Liver (tissue), 9 donors: ENCODE data around the gene CABLES1. TPM values are rescaled to one million over a fixed set of nuclear protein-coding genes. Genes with fewer than 3 reads are reported as not detected.

Experiments
- DNase-seq: peaks from one replicate; pipeline ENCODE4 v3.0.0-alpha.2; 2017; ENCODE audit warnings: low spot score
- H3K27ac ChIP-seq, 2 donors: one replicate each; pipeline ENCODE4 v1.7.0; 2013; ENCODE audit warnings: inconsistent platforms in 2 of 2, low read length in 2 of 2, control low read depth in 1 of 2, low read depth in 1 of 2, mild to moderate bottlenecking in 1 of 2
- H3K27me3 ChIP-seq, 4 donors: one replicate each; pipeline versions ENCODE4 v1.6.1 to v1.7.0; 2013; ENCODE audit warnings: low read length in 3 of 4, inconsistent platforms in 1 of 4, mild to moderate bottlenecking in 1 of 4, moderate library complexity in 1 of 4; ENCODE audit not compliant: control insufficient read depth in 4 of 4, insufficient read depth in 4 of 4
- H3K36me3 ChIP-seq, 4 donors: one replicate each; pipeline versions ENCODE4 v1.6.1 to v1.7.0; 2013; ENCODE audit warnings: low read length in 3 of 4, mild to moderate bottlenecking in 3 of 4, low read depth in 1 of 4, moderate library complexity in 1 of 4; ENCODE audit not compliant: control insufficient read depth in 4 of 4, insufficient read depth in 3 of 4
- H3K4me1 ChIP-seq, 4 donors: one replicate each; pipeline versions ENCODE4 v1.6.1 to v1.7.0; 2013; ENCODE audit warnings: low read length in 3 of 4, mild to moderate bottlenecking in 3 of 4, moderate library complexity in 1 of 4; ENCODE audit not compliant: control insufficient read depth in 4 of 4, insufficient read depth in 4 of 4
- H3K4me3 ChIP-seq, 3 donors: one replicate each; pipeline versions ENCODE4 v1.6.1 to v1.7.0; 2013; ENCODE audit warnings: low read length in 3 of 3, control low read depth in 1 of 3, low read depth in 1 of 3, mild to moderate bottlenecking in 1 of 3
- H3K9ac ChIP-seq, 2 donors: one replicate each; pipeline ENCODE4 v1.7.0; 2013; ENCODE audit warnings: low read length in 2 of 2, mild to moderate bottlenecking in 2 of 2, moderate library complexity in 2 of 2, control low read depth in 1 of 2, low read depth in 1 of 2
- H3K9me3 ChIP-seq, 4 donors: one replicate each; pipeline versions ENCODE4 v1.6.1 to v1.7.0; 2013; ENCODE audit warnings: low read length in 3 of 4; ENCODE audit not compliant: control insufficient read depth in 4 of 4
- FOXA1 ChIP-seq: IDR thresholded peaks from 2 replicates; pipeline ENCODE4 v1.6.1; 2016; ENCODE audit warnings: antibody characterized with exemption
- FOXA2 ChIP-seq: IDR thresholded peaks from 2 replicates; pipeline ENCODE4 v1.6.1; 2016; ENCODE audit warnings: antibody characterized with exemption
- GABPA ChIP-seq, 2 donors: IDR thresholded peaks in 1 of 2; conservative IDR thresholded peaks in 1 of 2; 2 replicates each; pipeline ENCODE4 v1.6.1; 2016; ENCODE audit warnings: antibody characterized with exemption in 2 of 2, mild to moderate bottlenecking in 1 of 2, moderate library complexity in 1 of 2
- HNF4A ChIP-seq, 2 donors: conservative IDR thresholded peaks; 2 replicates each; pipeline ENCODE4 v1.6.1; 2016; ENCODE audit warnings: antibody characterized with exemption in 2 of 2, mild to moderate bottlenecking in 2 of 2
- HNF4G ChIP-seq: IDR thresholded peaks from 2 replicates; pipeline ENCODE4 v1.6.1; 2016; ENCODE audit warnings: antibody characterized with exemption
- JUND ChIP-seq, 2 donors: IDR thresholded peaks; 2 replicates each; pipeline ENCODE4 v1.6.1; 2016; ENCODE audit warnings: antibody characterized with exemption in 2 of 2
- NR2F2 ChIP-seq: IDR thresholded peaks from 2 replicates; pipeline ENCODE4 v1.6.1; 2016; ENCODE audit warnings: antibody characterized with exemption
- RAD21 ChIP-seq, 2 donors: IDR thresholded peaks; 2 replicates each; pipeline ENCODE4 v1.6.1; 2016; ENCODE audit warnings: antibody characterized with exemption in 2 of 2, mild to moderate bottlenecking in 2 of 2
- RXRA ChIP-seq, 2 donors: IDR thresholded peaks; 2 replicates each; pipeline ENCODE4 v1.6.1; 2017 to 2018; ENCODE audit warnings: antibody characterized with exemption in 2 of 2, mild to moderate bottlenecking in 1 of 2
- SP1 ChIP-seq: IDR thresholded peaks from 2 replicates; pipeline ENCODE4 v1.6.1; 2018; ENCODE audit warnings: antibody characterized with exemption, mild to moderate bottlenecking
- TAF1 ChIP-seq: conservative IDR thresholded peaks from 2 replicates; pipeline ENCODE4 v1.6.1; 2016; ENCODE audit warnings: antibody characterized with exemption, mild to moderate bottlenecking
- YY1 ChIP-seq: IDR thresholded peaks from 2 replicates; pipeline ENCODE4 v1.6.1; 2016; ENCODE audit warnings: antibody characterized with exemption, mild to moderate bottlenecking
- WGBS: extraction: QIAGEN DNeasy Blood & Tissue Kit; methylation state at CpG from one replicate; pipeline ENCODE4 v1.1.7; 2013; 5-methylcytosine and 5-hydroxymethylcytosine counted together
- polyA plus RNA-seq, 2 donors: library from polyadenylated mRNA; stranded (reverse) in 1 of 2; unstranded in 1 of 2; fragments of 200-250 nt in 1 of 2; fragments of >200 nt in 1 of 2; fragmentation: Nextera tagmentation in 1 of 2; extraction: Ambion mirVana in 1 of 2; gene quantifications; one replicate each; pipeline versions ENCODE4 v1.2.1 to v1.2.3, GENCODE V29; 2013 to 2015
- total RNA-seq, 2 donors: library from RNA; depleted of rRNA; stranded (reverse); fragments of >200 nt; gene quantifications; one replicate each; pipeline ENCODE4 v1.2.3, GENCODE V29; 2014
- TF ChIP-seq, protein P1 (sequence below): IDR thresholded peaks from 2 replicates; pipeline ENCODE4 v1.6.1; 2016; ENCODE audit warnings: antibody characterized with exemption
- TF ChIP-seq, protein P2 (sequence below): fragments of 150-350 bp; IDR thresholded peaks from 2 replicates; pipeline ENCODE4 v1.5.1; 2017; ENCODE audit warnings: improper control_type of control experiment, low read depth, low read length; ENCODE audit not compliant: missing input control
- TF ChIP-seq, protein P3 (sequence below): IDR thresholded peaks from 2 replicates; pipeline ENCODE4 v1.6.1; 2016; ENCODE audit warnings: antibody characterized with exemption
- TF ChIP-seq, protein P4 (sequence below): IDR thresholded peaks from 2 replicates; pipeline ENCODE4 v1.6.1; 2016; ENCODE audit warnings: antibody characterized with exemption
- TF ChIP-seq, protein P5 (sequence below): IDR thresholded peaks from 2 replicates; pipeline ENCODE4 v1.6.1; 2016; ENCODE audit warnings: antibody characterized with exemption, mild to moderate bottlenecking
- donor health status: healthy.
- donor health status: healthy.
- donor health status: healthy.
- donor health status: healthy.
- donor health status: healthy.

The CABLES1 gene
- total and polyA plus RNA-seq, 4 donors, result 3.3 to 8.9 (median 4.5) TPM

DNA sequence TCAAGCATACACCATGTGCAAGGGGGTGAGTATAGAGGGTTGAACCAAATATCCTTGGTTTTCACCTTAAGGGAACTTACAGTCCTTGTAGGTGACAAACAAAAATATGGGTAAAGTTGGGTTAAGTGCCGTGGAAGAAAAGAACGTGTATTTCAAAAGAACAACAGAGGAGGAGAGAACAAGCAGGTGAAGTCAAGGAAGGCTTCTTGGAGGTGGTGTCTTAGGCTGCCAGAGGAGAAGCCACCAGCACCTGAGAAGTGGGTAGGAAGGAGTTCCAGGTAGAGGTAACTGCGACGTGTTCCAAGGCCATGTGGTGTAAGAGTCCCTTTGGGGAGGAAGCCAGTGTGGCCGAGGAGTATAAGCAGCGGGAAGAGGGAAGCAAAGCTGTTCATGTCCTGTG, 27.2 kb downstream of the CABLES1 start:
- Histone ChIP-seq H3K36me3 (no peaks in the 10 kb centered on the region), H3K9ac (no peak overlapping the region), H3K27ac (no peak overlapping the region), H3K27me3 (no peaks in the 10 kb centered on the region), H3K9me3 (no peaks in the 10 kb centered on the region), H3K4me3 (no peak overlapping the region), H3K4me1 (peaks cover 3 to 23% (median 12%) of the 10 kb centered on the region in 4 donors)
- no peak for TF ChIP-seq TAF1
- TF ChIP-seq, protein P1, sequence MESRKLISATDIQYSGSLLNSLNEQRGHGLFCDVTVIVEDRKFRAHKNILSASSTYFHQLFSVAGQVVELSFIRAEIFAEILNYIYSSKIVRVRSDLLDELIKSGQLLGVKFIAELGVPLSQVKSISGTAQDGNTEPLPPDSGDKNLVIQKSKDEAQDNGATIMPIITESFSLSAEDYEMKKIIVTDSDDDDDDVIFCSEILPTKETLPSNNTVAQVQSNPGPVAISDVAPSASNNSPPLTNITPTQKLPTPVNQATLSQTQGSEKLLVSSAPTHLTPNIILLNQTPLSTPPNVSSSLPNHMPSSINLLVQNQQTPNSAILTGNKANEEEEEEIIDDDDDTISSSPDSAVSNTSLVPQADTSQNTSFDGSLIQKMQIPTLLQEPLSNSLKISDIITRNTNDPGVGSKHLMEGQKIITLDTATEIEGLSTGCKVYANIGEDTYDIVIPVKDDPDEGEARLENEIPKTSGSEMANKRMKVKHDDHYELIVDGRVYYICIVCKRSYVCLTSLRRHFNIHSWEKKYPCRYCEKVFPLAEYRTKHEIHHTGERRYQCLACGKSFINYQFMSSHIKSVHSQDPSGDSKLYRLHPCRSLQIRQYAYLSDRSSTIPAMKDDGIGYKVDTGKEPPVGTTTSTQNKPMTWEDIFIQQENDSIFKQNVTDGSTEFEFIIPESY, result no peak
- TF ChIP-seq, protein P2, sequence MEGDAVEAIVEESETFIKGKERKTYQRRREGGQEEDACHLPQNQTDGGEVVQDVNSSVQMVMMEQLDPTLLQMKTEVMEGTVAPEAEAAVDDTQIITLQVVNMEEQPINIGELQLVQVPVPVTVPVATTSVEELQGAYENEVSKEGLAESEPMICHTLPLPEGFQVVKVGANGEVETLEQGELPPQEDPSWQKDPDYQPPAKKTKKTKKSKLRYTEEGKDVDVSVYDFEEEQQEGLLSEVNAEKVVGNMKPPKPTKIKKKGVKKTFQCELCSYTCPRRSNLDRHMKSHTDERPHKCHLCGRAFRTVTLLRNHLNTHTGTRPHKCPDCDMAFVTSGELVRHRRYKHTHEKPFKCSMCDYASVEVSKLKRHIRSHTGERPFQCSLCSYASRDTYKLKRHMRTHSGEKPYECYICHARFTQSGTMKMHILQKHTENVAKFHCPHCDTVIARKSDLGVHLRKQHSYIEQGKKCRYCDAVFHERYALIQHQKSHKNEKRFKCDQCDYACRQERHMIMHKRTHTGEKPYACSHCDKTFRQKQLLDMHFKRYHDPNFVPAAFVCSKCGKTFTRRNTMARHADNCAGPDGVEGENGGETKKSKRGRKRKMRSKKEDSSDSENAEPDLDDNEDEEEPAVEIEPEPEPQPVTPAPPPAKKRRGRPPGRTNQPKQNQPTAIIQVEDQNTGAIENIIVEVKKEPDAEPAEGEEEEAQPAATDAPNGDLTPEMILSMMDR, result no peak
- TF ChIP-seq, protein P3, sequence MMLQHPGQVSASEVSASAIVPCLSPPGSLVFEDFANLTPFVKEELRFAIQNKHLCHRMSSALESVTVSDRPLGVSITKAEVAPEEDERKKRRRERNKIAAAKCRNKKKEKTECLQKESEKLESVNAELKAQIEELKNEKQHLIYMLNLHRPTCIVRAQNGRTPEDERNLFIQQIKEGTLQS, result no peak
- TF ChIP-seq HNF4G, result no peak
- TF ChIP-seq JUND (IDR thresholded peaks at IDR 0.05), result no peak
- TF ChIP-seq YY1, result no peak
- WGBS, result 88% methylated on average over 6 of the region's 6 CpGs
- no peak for DNase-seq

DNA sequence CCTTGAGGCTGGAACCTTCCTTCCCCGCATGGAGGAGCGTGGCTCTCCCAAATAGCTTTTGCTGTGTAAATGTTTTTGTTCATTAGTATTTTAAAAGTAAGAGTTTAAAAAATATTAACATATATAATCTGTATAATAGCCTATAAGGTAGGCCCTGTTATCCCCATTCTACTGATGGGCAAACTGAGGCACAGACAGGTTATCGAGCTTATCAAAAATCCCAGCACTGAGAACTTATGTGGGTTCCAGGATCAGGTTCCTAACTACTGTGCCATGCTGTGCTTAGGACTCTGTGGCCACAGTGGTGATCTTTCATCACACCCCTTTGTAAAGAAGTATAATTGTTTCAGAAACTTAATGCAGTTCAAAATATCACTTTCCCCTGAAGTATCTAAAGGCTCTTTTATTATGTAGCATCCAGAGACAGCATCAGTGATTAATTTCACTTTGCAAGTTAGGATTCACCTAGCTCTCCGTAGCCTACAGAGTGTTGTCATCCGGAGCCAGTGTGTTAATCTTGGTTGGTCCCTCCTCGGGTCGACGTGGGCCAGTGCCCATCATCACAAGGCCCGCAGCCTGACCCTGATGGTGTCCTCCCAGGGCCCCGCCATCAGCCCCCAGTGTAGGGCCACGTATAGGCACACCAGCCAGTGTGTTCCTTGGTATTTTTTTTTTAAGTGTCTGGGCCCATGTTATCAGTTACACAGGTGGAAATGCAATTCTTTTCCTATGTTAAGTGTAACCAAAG, 28.7 kb downstream of the CABLES1 start:
- H3K27me3 ChIP-seq, result no peaks in the 10 kb centered on the region
- 89% methylated on average over 11 of the region's 11 CpGs for WGBS
- no peak for TF ChIP-seq RAD21 (IDR thresholded peaks at IDR 0.05)
- TF ChIP-seq, protein P1, result no peak
- no peak for TF ChIP-seq FOXA2
- TF ChIP-seq, protein P3, result no peak
- no peak for TF ChIP-seq HNF4A (conservative IDR thresholded peaks at IDR 0.05)
- no peak for TF ChIP-seq HNF4G
- no peak for TF ChIP-seq JUND (IDR thresholded peaks at IDR 0.05)
- TF ChIP-seq, protein P4, sequence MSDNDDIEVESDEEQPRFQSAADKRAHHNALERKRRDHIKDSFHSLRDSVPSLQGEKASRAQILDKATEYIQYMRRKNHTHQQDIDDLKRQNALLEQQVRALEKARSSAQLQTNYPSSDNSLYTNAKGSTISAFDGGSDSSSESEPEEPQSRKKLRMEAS, result no peak
- TF ChIP-seq NR2F2, result no peak
- TF ChIP-seq YY1, result no peak
- TF ChIP-seq RXRA (IDR thresholded peaks at IDR 0.05), result no peak
- TF ChIP-seq, protein P5, sequence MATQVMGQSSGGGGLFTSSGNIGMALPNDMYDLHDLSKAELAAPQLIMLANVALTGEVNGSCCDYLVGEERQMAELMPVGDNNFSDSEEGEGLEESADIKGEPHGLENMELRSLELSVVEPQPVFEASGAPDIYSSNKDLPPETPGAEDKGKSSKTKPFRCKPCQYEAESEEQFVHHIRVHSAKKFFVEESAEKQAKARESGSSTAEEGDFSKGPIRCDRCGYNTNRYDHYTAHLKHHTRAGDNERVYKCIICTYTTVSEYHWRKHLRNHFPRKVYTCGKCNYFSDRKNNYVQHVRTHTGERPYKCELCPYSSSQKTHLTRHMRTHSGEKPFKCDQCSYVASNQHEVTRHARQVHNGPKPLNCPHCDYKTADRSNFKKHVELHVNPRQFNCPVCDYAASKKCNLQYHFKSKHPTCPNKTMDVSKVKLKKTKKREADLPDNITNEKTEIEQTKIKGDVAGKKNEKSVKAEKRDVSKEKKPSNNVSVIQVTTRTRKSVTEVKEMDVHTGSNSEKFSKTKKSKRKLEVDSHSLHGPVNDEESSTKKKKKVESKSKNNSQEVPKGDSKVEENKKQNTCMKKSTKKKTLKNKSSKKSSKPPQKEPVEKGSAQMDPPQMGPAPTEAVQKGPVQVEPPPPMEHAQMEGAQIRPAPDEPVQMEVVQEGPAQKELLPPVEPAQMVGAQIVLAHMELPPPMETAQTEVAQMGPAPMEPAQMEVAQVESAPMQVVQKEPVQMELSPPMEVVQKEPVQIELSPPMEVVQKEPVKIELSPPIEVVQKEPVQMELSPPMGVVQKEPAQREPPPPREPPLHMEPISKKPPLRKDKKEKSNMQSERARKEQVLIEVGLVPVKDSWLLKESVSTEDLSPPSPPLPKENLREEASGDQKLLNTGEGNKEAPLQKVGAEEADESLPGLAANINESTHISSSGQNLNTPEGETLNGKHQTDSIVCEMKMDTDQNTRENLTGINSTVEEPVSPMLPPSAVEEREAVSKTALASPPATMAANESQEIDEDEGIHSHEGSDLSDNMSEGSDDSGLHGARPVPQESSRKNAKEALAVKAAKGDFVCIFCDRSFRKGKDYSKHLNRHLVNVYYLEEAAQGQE, result no peak
- TF ChIP-seq GABPA (IDR thresholded peaks at IDR 0.05 in 1 of 2, conservative IDR thresholded peaks at IDR 0.05 in 1 of 2), result no peak
- TF ChIP-seq FOXA1, result no peak
- no peak for TF ChIP-seq TAF1
- TF ChIP-seq, protein P2, result no peak
- no peak for TF ChIP-seq SP1
- no peak for DNase-seq
- H3K27ac ChIP-seq, result no peak overlapping the region
- H3K9ac ChIP-seq, result no peak overlapping the region
- no peaks in the 10 kb centered on the region for H3K36me3 ChIP-seq
- H3K4me1 ChIP-seq, result peaks cover 1 to 13% (median 7%) of the 10 kb centered on the region in 4 donors
- no peaks in the 10 kb centered on the region for H3K9me3 ChIP-seq
- H3K4me3 ChIP-seq, result no peak overlapping the region
